GM12891 (cell line): ENCODE results near the gene DAAM1.

ENCODE experiments used
- PAX5 ChIP-seq: IDR thresholded peaks from 2 replicates; pipeline ENCODE4 v1.6.1; 2011; ENCODE audit warnings: low read length, moderate library complexity, mild to moderate bottlenecking; ENCODE audit not compliant: insufficient read depth, severe bottlenecking
- POLR2A ChIP-seq: IDR thresholded peaks from 2 replicates; pipeline ENCODE4 v1.6.1; 2011; ENCODE audit warnings: low read depth, low read length, control low read depth
- POLR2AphosphoS5 ChIP-seq: IDR thresholded peaks from 2 replicates; pipeline ENCODE4 v1.6.1; 2011; ENCODE audit warnings: low read depth, low read length, control low read depth
- POU2F2 ChIP-seq: IDR thresholded peaks from 2 replicates; pipeline ENCODE4 v1.6.1; 2011; ENCODE audit warnings: low read depth, mild to moderate bottlenecking, control low read depth, low read length, moderate library complexity
- SPI1 ChIP-seq: IDR thresholded peaks from 2 replicates; pipeline ENCODE4 v1.6.1; 2011; ENCODE audit warnings: low read depth, low read length, control low read depth
- TAF1 ChIP-seq: IDR thresholded peaks from 2 replicates; pipeline ENCODE4 v1.6.1; 2011; ENCODE audit warnings: low read depth, low read length, control low read depth

DNA sequence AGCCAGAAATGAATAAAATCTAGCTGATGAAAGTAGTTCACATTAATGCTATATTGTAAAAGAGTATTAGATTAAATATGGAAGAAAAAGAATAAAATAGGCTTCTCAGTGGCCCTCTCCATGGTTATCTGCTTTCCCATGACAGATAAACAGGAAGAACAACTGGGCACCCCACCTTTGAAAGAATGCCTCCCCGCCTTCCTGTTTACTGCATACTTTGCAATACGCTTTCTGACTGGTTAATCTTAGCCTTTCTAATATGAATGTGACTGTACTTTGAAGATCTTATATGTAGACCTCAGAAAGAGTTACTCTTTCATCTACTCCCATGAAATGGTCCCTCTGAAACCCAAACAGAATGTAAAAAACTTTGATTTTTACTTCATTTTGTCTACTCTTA, 34.1 kb upstream of the DAAM1 start:
- TF ChIP-seq POLR2AphosphoS5 (no peak), POLR2A (no peak), POU2F2 (no peak), TAF1 (no peak), SPI1 (no peak), PAX5 (no peak)
